ENCODE results near the gene MISP.
A peak's percentile ranks its signal among the peaks of the same experiment; 100 is the strongest.

DNA sequence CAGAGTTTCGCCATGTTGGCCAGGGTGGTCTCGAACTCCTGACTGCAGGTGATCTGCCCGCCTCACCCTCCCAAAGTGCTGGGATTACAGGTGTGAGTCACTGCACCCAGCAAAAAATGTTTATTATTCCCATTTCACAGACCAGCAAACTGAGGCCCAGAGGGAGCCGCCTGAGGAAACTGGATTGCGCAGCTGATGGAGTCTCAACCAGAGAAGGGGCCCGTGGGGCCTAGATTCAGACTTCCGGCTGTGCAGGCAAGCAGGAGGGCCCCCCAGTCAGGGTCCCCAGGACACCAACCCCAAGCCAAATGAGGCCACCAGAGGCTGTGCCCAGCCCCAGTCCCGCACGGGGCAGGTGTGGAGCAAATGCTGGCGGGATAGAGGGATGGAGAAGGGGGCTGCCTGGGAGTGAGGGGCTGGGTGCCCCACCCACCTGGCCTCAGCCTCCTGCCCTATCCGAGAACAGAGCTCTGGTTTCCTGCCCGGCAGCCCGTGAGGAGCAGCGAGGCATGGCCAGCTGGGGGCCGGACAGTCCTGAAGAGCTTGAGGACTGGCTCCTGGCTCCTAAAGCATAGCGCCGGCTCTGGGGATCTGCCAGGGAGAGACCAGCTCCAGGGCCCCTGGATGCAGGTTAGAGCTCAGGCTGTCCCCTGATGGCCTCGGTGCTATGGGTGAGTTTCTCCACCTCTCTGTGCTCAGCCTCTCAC, 22.0 kb downstream of the MISP start:
- TF ChIP-seq ZMYM2 (CRISPR knock-in tag; IDR thresholded peaks at IDR 0.05) (no peak), IRF1 (CRISPR knock-in tag; IDR thresholded peaks at IDR 0.05; ENCODE audit: low read depth) (no peak), ZNF296 (CRISPR knock-in tag; conservative IDR thresholded peaks at IDR 0.05) (no peak), ZBTB8A (CRISPR knock-in tag; IDR thresholded peaks at IDR 0.05; ENCODE audit: borderline replicate concordance, low read depth) (no peak), JUNB (CRISPR knock-in tag; IDR thresholded peaks at IDR 0.05; ENCODE audit: borderline replicate concordance) (no peak), CTCF (CRISPR knock-in tag; IDR thresholded peaks at IDR 0.05) (peak; percentile 14; the same call in 1 of the 2 replicates), TAF1 (CRISPR knock-in tag; IDR thresholded peaks at IDR 0.05) (no peak)

Measured in HepG2 (cell line).